Panc1 (cell line): Measurements from ENCODE around the gene UGT2B10. TPM values are rescaled to one million over a fixed set of nuclear protein-coding genes. Genes with fewer than 3 reads are reported as not detected.

Source experiments
- ATAC-seq: fragments of 200-7000 bp; cut with Tn5 transposase; 2 replicates; pipeline ENCODE4 v1.9.1; 2020; ENCODE audit warnings: mild to moderate bottlenecking, moderate library complexity
- BruUV-seq: library from RNA; stranded (reverse); fragments of 400-500 nt; replicated peaks from 2 replicates; lab custom pipeline; 2021; lab: Mats Ljungman, UMichigan
- CTCF ChIA-PET: fragments of 300-600 bp; sonication (Branson Sonifier 250); formaldehyde crosslinking; loops from one replicate; lab custom pipeline; 2022; ENCODE audit warnings: antibody characterized with exemption; lab: Charles Lee
- POLR2A ChIA-PET: fragments of 300-600 bp; sonication (Branson Sonifier 250); formaldehyde crosslinking; loops from one replicate; lab custom pipeline; 2022; ENCODE audit warnings: antibody characterized with exemption; lab: Charles Lee
- DNase-seq: peaks from one replicate; pipeline ENCODE4 v3.0.0-alpha.2; 2010; ENCODE audit warnings: low read depth, low spot score
- H3K27ac ChIP-seq: 2 replicates; pipeline ENCODE4 v1.5.1; 2011; ENCODE audit warnings: mild to moderate bottlenecking, low read length, inconsistent platforms
- H3K27me3 ChIP-seq: fragments of 200-500 bp; sonication (Bioruptor generic); 2 replicates; pipeline ENCODE4 v1.6.0; 2014; ENCODE audit warnings: low read length, inconsistent platforms; ENCODE audit not compliant: control insufficient read depth, insufficient read depth
- H3K36me3 ChIP-seq: fragments of 200-500 bp; sonication (Bioruptor generic); 2 replicates; pipeline ENCODE4 v1.5.1; 2014; ENCODE audit warnings: inconsistent platforms, mild to moderate bottlenecking, low read length, moderate library complexity; ENCODE audit not compliant: control insufficient read depth, insufficient read depth
- H3K4me1 ChIP-seq: 2 replicates; pipeline ENCODE4 v1.5.1; 2011; ENCODE audit warnings: inconsistent platforms, mild to moderate bottlenecking, low read length, moderate library complexity; ENCODE audit not compliant: control insufficient read depth, insufficient read depth
- H3K4me3 ChIP-seq, 2 experiments: 2 replicates each; pipeline ENCODE4 v1.5.1; 2011 to 2012; ENCODE audit warnings: low read depth in 2 of 2, low read length in 2 of 2, mild to moderate bottlenecking in 2 of 2, inconsistent platforms in 1 of 2, moderate library complexity in 1 of 2
- H3K9me3 ChIP-seq: fragments of 200-500 bp; sonication (Bioruptor generic); 2 replicates; pipeline ENCODE4 v1.5.1; 2014; ENCODE audit warnings: low read depth, mild to moderate bottlenecking, inconsistent platforms, low read length, moderate library complexity; ENCODE audit not compliant: control insufficient read depth, insufficient read depth
- CTCF ChIP-seq: fragments of 450-650 bp; IDR thresholded peaks from 2 replicates; pipeline ENCODE4 v1.5.1; 2017; ENCODE audit warnings: mild to moderate bottlenecking
- POLR2AphosphoS5 ChIP-seq: IDR thresholded peaks from 2 replicates; pipeline ENCODE4 v1.6.1; 2012; ENCODE audit warnings: mild to moderate bottlenecking, low read depth, low read length, moderate library complexity
- REST ChIP-seq, 2 experiments: IDR thresholded peaks; 2 replicates each; pipeline ENCODE4 v1.6.1; 2011 to 2012; ENCODE audit warnings: low read depth in 2 of 2, control low read depth in 1 of 2, low read length in 1 of 2, mild to moderate bottlenecking in 1 of 2, moderate library complexity in 1 of 2; ENCODE audit not compliant: insufficient read depth in 1 of 2
- SIN3A ChIP-seq: IDR thresholded peaks from 2 replicates; pipeline ENCODE4 v1.6.1; 2012; ENCODE audit warnings: low read depth, mild to moderate bottlenecking, low read length, moderate library complexity, borderline replicate concordance; ENCODE audit not compliant: insufficient read depth
- TCF7L2 ChIP-seq: IDR thresholded peaks from 2 replicates; pipeline ENCODE4 v1.6.1; 2011; ENCODE audit warnings: mild to moderate bottlenecking, low read depth, low read length, inconsistent platforms
- in situ Hi-C: cut with HindIII; loops from 2 replicates; pipeline ENCODE4 v1.10.0; 2016; ENCODE audit warnings: low sequenced_read_pairs, low pct_unique_long_range_greater_than_20kb
- intact Hi-C: fragments of 100-400 bp; cut with micrococcal nuclease; formaldehyde crosslinking; loops from one replicate; pipeline ENCODE4 v1.10.0; 2022; ENCODE audit not compliant: unreplicated experiment
- total RNA-seq: library from RNA; stranded (reverse); gene quantifications from one replicate; pipeline ENCODE4 v1.2.1, GENCODE V29; 2021; ENCODE audit not compliant: unreplicated experiment

UGT2B10 gene
- total RNA-seq, 1 experiment from 2014 or later = not detected

- BruUV-seq = no TSS peak
- intact Hi-C loops (no loop called here), in situ Hi-C loops (no loop called here)
- no peaks in the 10 kb centered on the region for H3K9me3 ChIP-seq
- no peak for ATAC-seq
- no peaks in the 10 kb centered on the region for H3K36me3 ChIP-seq
- POLR2A ChIA-PET = no interaction called here
- CTCF ChIA-PET = interaction anchor here (0.7 kb wide), 1 partner anchor 9 kb away, joined by 3 read pairs; no protein-coding TSS in a partner anchor
- H3K4me3 ChIP-seq = no peak overlapping the region
- no peaks in the 10 kb centered on the region for H3K4me1 ChIP-seq
- no peak for TF ChIP-seq CTCF
- no peak for TF ChIP-seq REST (IDR thresholded peaks at IDR 0.05; ENCODE audit: insufficient read depth in 1 of 2, low read depth in 2 of 2, low read length in 1 of 2)
- TF ChIP-seq TCF7L2 = no peak
- no peak for TF ChIP-seq SIN3A
- TF ChIP-seq POLR2AphosphoS5 = no peak
- no peaks in the 10 kb centered on the region for H3K27me3 ChIP-seq
- no peak overlapping the region for H3K27ac ChIP-seq
- no peak for DNase-seq
Measured at GRCh38 chr4:68855771-68856170, 40.0 kb downstream of the UGT2B10 start.

- Histone ChIP-seq H3K36me3 (no peaks in the 10 kb centered on the region), H3K27ac (no peak overlapping the region), H3K9me3 (no peaks in the 10 kb centered on the region), H3K4me1 (no peaks in the 10 kb centered on the region), H3K4me3 (no peak overlapping the region), H3K27me3 (no peaks in the 10 kb centered on the region)
- DNase-seq (no peak), ATAC-seq (no peak)
- TF ChIP-seq REST (IDR thresholded peaks at IDR 0.05; ENCODE audit: insufficient read depth in 1 of 2, low read depth in 2 of 2, low read length in 1 of 2) = no peak
- in situ Hi-C loops (no loop called here), intact Hi-C loops (no loop called here)
- no TSS peak for BruUV-seq
- ChIA-PET POLR2A (no interaction called here), CTCF (no interaction called here)
Measured at GRCh38 chr4:68858039-68858438, 42.2 kb downstream of the UGT2B10 start.
